ENCODE measurements around the gene STAM2.
"Not testable (repeated sequence)": the region's sequence is repeated elsewhere in the genome, so short reads cannot be mapped to it uniquely, and the experiment has no call there.

- not testable (repeated sequence) for TF ChIP-seq POLR2A, CTCF (IDR thresholded peaks at IDR 0.05)
Measured at GRCh38 chr2:152090726-152091125, 84.8 kb downstream of the STAM2 start.
